Astrocyte (in vitro differentiated cells and primary cell): ENCODE measurements around the gene WSCD2. TPM values are rescaled to one million over a fixed set of nuclear protein-coding genes. Genes with fewer than 3 reads are reported as not detected.

Experiments used
- DNase-seq: peaks from one replicate; pipeline ENCODE4 v3.0.0-alpha.2; 2010; ENCODE audit warnings: low read depth
- FAIRE-seq: peaks from 2 replicates; lab custom pipeline; 2011; peaks lifted over from hg19 to GRCh38; lab: Jason Lieb, UNC
- H2AFZ ChIP-seq: 2 replicates; pipeline ENCODE4 v1.6.0; 2012; ENCODE audit warnings: low read depth, low read length, inconsistent platforms
- H3K27ac ChIP-seq: 2 replicates; pipeline ENCODE4 v1.5.1; 2011; ENCODE audit warnings: low read depth, low read length, inconsistent platforms
- H3K27me3 ChIP-seq: 2 replicates; pipeline ENCODE4 v1.6.0; 2011; ENCODE audit warnings: low read length, inconsistent platforms; ENCODE audit not compliant: insufficient read depth
- H3K36me3 ChIP-seq: 2 replicates; pipeline ENCODE4 v1.5.1; 2011; ENCODE audit warnings: low read length, inconsistent platforms; ENCODE audit not compliant: insufficient read depth
- H3K4me1 ChIP-seq: 2 replicates; pipeline ENCODE4 v1.5.1; 2011; ENCODE audit warnings: low read length, inconsistent platforms; ENCODE audit not compliant: insufficient read depth
- H3K4me2 ChIP-seq: 2 replicates; pipeline ENCODE4 v1.6.0; 2012; ENCODE audit warnings: low read length, inconsistent platforms
- H3K4me3 ChIP-seq: 2 replicates; pipeline ENCODE4 v1.5.1; 2011; ENCODE audit warnings: low read depth, mild to moderate bottlenecking, low read length, inconsistent platforms; ENCODE audit not compliant: insufficient read depth
- H3K79me2 ChIP-seq: 2 replicates; pipeline ENCODE4 v1.6.0; 2012; ENCODE audit warnings: mild to moderate bottlenecking, low read length, inconsistent platforms; ENCODE audit not compliant: insufficient read depth
- H3K9ac ChIP-seq: 2 replicates; pipeline ENCODE4 v1.6.0; 2012; ENCODE audit warnings: mild to moderate bottlenecking, low read length, inconsistent platforms
- H3K9me3 ChIP-seq: 2 replicates; pipeline ENCODE4 v1.5.1; 2012; ENCODE audit warnings: low read depth, mild to moderate bottlenecking, low read length, inconsistent platforms; ENCODE audit not compliant: insufficient read depth
- H4K20me1 ChIP-seq: 2 replicates; pipeline ENCODE4 v1.6.0; 2012; ENCODE audit warnings: low read length, inconsistent platforms; ENCODE audit not compliant: insufficient read depth
- H3K27ac Mint-ChIP-seq: one replicate; pipeline ENCODE4 v1.8.0; 2021; ENCODE audit warnings: mild to moderate bottlenecking, mixed read lengths; ENCODE audit not compliant: unreplicated experiment
- H3K27me3 Mint-ChIP-seq: one replicate; pipeline ENCODE4 v1.8.0; 2021; ENCODE audit warnings: low read depth, mixed read lengths; ENCODE audit not compliant: unreplicated experiment
- H3K36me3 Mint-ChIP-seq: one replicate; pipeline ENCODE4 v1.8.0; 2021; ENCODE audit warnings: low read depth, mixed read lengths; ENCODE audit not compliant: unreplicated experiment
- H3K4me1 Mint-ChIP-seq: one replicate; pipeline ENCODE4 v1.8.0; 2021; ENCODE audit warnings: low read depth, mixed read lengths; ENCODE audit not compliant: unreplicated experiment
- H3K4me3 Mint-ChIP-seq: one replicate; pipeline ENCODE4 v1.8.0; 2021; ENCODE audit warnings: mild to moderate bottlenecking, moderate library complexity, mixed read lengths; ENCODE audit not compliant: unreplicated experiment
- H3K9me3 Mint-ChIP-seq: one replicate; pipeline ENCODE4 v1.8.0; 2021; ENCODE audit warnings: mild to moderate bottlenecking, mixed read lengths; ENCODE audit not compliant: unreplicated experiment
- EZH2 ChIP-seq: IDR thresholded peaks from 2 replicates; pipeline ENCODE4 v1.6.1; 2012; ENCODE audit warnings: mild to moderate bottlenecking, low read length, inconsistent platforms; ENCODE audit not compliant: insufficient read depth
- total RNA-seq: library from RNA; stranded (reverse); gene quantifications from 2 replicates; pipeline ENCODE4 v1.2.1, GENCODE V29; 2021
- TF ChIP-seq, protein P1 (sequence below): IDR thresholded peaks from 2 replicates; pipeline ENCODE4 v1.5.1; 2011; ENCODE audit warnings: low read depth, mild to moderate bottlenecking, inconsistent platforms, low read length, moderate library complexity; ENCODE audit not compliant: insufficient read depth

The WSCD2 gene
- total RNA-seq, 1 donor from 2014 or later: 0.11 TPM

DNA sequence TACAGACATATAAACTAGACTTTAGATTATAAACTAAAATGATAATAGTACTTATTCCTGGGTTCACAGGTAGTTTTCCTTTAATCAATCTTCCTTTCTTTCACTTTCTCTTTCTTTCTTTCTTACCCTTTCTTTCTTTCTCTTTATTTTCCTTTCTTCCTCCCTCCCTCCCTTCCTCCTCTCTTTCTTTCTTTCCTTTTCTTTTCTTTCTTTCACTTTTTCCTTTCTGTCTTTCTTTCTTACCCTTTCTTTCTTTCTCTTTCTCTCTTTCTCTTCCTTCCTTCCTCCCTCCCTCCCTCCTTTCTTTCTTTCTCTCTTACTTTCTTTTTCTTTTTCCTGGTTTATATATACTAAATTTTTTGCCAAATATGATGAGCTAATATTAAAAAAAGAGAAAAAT is 148.5 kb downstream of the WSCD2 start:
- Histone ChIP-seq H3K36me3 (no peaks in the 10 kb centered on the region), H4K20me1 (no peaks in the 10 kb centered on the region), H3K79me2 (no peaks in the 10 kb centered on the region), H2AFZ (no peak overlapping the region), H3K4me3 (no peak overlapping the region), H3K4me2 (no peak overlapping the region), H3K27ac (no peak overlapping the region), H3K27me3 (peaks cover 3% of the 10 kb centered on the region), H3K4me1 (no peaks in the 10 kb centered on the region), H3K9me3 (no peaks in the 10 kb centered on the region), H3K9ac (no peak overlapping the region)
- peaks cover 36% of the 10 kb centered on the region for H3K27me3 Mint-ChIP-seq
- TF ChIP-seq, protein P1, sequence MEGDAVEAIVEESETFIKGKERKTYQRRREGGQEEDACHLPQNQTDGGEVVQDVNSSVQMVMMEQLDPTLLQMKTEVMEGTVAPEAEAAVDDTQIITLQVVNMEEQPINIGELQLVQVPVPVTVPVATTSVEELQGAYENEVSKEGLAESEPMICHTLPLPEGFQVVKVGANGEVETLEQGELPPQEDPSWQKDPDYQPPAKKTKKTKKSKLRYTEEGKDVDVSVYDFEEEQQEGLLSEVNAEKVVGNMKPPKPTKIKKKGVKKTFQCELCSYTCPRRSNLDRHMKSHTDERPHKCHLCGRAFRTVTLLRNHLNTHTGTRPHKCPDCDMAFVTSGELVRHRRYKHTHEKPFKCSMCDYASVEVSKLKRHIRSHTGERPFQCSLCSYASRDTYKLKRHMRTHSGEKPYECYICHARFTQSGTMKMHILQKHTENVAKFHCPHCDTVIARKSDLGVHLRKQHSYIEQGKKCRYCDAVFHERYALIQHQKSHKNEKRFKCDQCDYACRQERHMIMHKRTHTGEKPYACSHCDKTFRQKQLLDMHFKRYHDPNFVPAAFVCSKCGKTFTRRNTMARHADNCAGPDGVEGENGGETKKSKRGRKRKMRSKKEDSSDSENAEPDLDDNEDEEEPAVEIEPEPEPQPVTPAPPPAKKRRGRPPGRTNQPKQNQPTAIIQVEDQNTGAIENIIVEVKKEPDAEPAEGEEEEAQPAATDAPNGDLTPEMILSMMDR: no peak
- TF ChIP-seq EZH2: no peak
- peaks cover 5% of the 10 kb centered on the region for H3K9me3 Mint-ChIP-seq
- FAIRE-seq: no peak
- H3K4me1 Mint-ChIP-seq: no peaks in the 10 kb centered on the region
- H3K27ac Mint-ChIP-seq: no peak overlapping the region
- no peaks in the 10 kb centered on the region for H3K36me3 Mint-ChIP-seq
- H3K4me3 Mint-ChIP-seq: no peak overlapping the region
- DNase-seq: no peak

DNA sequence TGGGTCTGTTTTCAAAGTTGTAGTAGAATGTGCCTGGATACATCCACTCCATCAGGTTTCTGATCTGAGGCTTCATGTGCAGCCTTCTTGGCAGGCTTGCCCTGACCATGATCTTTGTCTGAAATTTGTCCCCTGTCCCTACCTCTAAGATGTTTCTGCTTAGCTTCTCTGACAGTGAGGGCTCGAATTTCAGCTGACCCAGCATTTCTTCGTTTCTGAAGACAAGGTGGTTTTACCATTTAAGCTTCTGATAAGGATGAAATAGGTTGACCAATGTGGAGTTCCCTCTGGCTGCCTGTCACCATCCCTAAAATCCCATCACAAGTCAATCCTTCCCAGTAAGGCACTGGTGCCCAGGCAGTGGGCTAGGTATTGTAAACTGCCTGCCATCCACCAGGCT is 153.1 kb downstream of the WSCD2 start:
- Mint-ChIP-seq H3K4me1 (no peaks in the 10 kb centered on the region), H3K27ac (no peak overlapping the region), H3K4me3 (no peak overlapping the region), H3K9me3 (peaks cover 2% of the 10 kb centered on the region), H3K27me3 (peaks cover 56% of the 10 kb centered on the region), H3K36me3 (no peaks in the 10 kb centered on the region)
- Histone ChIP-seq H3K27me3 (peaks cover 7% of the 10 kb centered on the region), H3K4me2 (no peak overlapping the region), H3K4me1 (no peaks in the 10 kb centered on the region), H3K4me3 (no peak overlapping the region), H3K9me3 (no peaks in the 10 kb centered on the region), H4K20me1 (no peaks in the 10 kb centered on the region), H3K9ac (no peak overlapping the region), H3K36me3 (no peaks in the 10 kb centered on the region), H3K79me2 (no peaks in the 10 kb centered on the region), H3K27ac (no peak overlapping the region), H2AFZ (no peak overlapping the region)
- FAIRE-seq: no peak
- TF ChIP-seq EZH2: no peak
- TF ChIP-seq, protein P1: no peak
- DNase-seq: no peak

DNA sequence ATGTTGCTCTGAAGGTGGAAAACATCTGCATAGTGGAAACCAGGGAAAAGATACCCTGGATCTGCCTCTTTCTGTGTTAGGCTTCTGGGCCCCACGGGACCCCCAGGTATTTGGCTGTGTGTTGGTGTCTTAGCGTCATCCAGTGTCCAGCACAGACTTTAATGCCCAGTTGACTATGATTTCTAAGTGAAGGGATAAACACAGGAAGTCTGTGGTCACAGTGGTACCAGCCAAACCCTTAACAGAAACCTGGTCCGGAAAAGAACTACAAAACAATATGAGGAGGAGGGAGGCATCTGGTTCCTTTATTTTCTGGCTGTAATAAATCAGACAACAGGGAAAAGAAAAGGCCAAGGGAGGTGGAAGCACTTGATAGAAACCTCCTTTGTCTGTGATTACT is 153.6 kb downstream of the WSCD2 start:
- H3K4me1 ChIP-seq: no peaks in the 10 kb centered on the region
- no peaks in the 10 kb centered on the region for H3K36me3 Mint-ChIP-seq
- no peak overlapping the region for H2AFZ ChIP-seq
- no peak overlapping the region for H3K27ac Mint-ChIP-seq
- no peak overlapping the region for H3K9ac ChIP-seq
- H3K27me3 Mint-ChIP-seq: peaks cover 56% of the 10 kb centered on the region
- H3K79me2 ChIP-seq: no peaks in the 10 kb centered on the region
- TF ChIP-seq, protein P1: no peak
- TF ChIP-seq EZH2: no peak
- H3K4me2 ChIP-seq: no peak overlapping the region
- H3K4me3 Mint-ChIP-seq: no peak overlapping the region
- DNase-seq: no peak
- H3K27me3 ChIP-seq: peaks cover 7% of the 10 kb centered on the region
- H3K4me3 ChIP-seq: no peak overlapping the region
- no peaks in the 10 kb centered on the region for H3K9me3 ChIP-seq
- H3K9me3 Mint-ChIP-seq: no peaks in the 10 kb centered on the region
- no peak overlapping the region for H3K27ac ChIP-seq
- no peaks in the 10 kb centered on the region for H3K4me1 Mint-ChIP-seq
- H4K20me1 ChIP-seq: no peaks in the 10 kb centered on the region
- no peak for FAIRE-seq
- no peaks in the 10 kb centered on the region for H3K36me3 ChIP-seq
